ENCODE results near the gene RFC4. TPM values are rescaled to one million over a fixed set of nuclear protein-coding genes. Genes with fewer than 3 reads are reported as not detected.

Gene RFC4
- polyA plus RNA-seq, 3 donors = 3.9 to 6.2 (median 4.6) TPM

GRCh38 chr3:186787642-186788481 lies 18.4 kb downstream of the RFC4 start:
- intact Hi-C loops (cut with micrococcal nuclease) = loop anchor here in 1 of 2 donors (10.0 kb wide), 3 partner anchors 213 to 853 kb away; partner anchors contain the start of genes DNAJB11, RPL39L and TRA2B
- H3K36me3 Mint-ChIP-seq = peaks cover 53 to 63% of the 10 kb centered on the region in 2 donors
- Histone ChIP-seq H3K4me3 (replicated peaks in 1 of 3; ENCODE audit: low read depth in 2 of 3, low read length in 3 of 3) (no peak overlapping the region), H3K27me3 (ENCODE audit: control insufficient read depth in 2 of 2, insufficient read depth in 2 of 2, low read length in 2 of 2) (no peaks in the 10 kb centered on the region), H3K9me3 (replicated peaks in 1 of 2; ENCODE audit: control insufficient read depth in 1 of 2, insufficient read depth in 1 of 2, low read length in 2 of 2) (no peaks in the 10 kb centered on the region), H3K79me2 (ENCODE audit: insufficient read depth, low read length) (peaks cover 54% of the 10 kb centered on the region), H3K4me2 (replicated peaks; ENCODE audit: extremely low read depth, low read length, poor library complexity, severe bottlenecking) (no peak overlapping the region), H2AFZ (ENCODE audit: insufficient read depth, low read depth, low read length, poor library complexity, severe bottlenecking) (no peak overlapping the region), H4K20me1 (ENCODE audit: insufficient read depth, low read length) (peaks cover 72% of the 10 kb centered on the region), H3K36me3 (replicated peaks in 1 of 2; ENCODE audit: control insufficient read depth in 1 of 2, insufficient read depth in 2 of 2, low read length in 2 of 2) (peaks cover 53 to 63% of the 10 kb centered on the region in 2 donors), H3K27ac (ENCODE audit: low read depth in 1 of 2, low read length in 2 of 2) (no peak overlapping the region), H3K4me1 (ENCODE audit: control insufficient read depth in 1 of 2, insufficient read depth in 2 of 2, low read length in 2 of 2) (peaks cover 15 to 32% of the 10 kb centered on the region in 2 donors), H3K9ac (ENCODE audit: insufficient read depth, low read length, poor library complexity, severe bottlenecking) (no peak overlapping the region)
- 81% methylated on average over 8 of the region's 15 CpGs for WGBS (ENCODE audit: insufficient coverage)
- H3K4me1 Mint-ChIP-seq = peaks cover 33% of the 10 kb centered on the region
- H3K9me3 Mint-ChIP-seq = peaks cover 0 to 5% (median 0%) of the 10 kb centered on the region in 7 donors
- no peak for DNase-seq
- H3K4me3 Mint-ChIP-seq = no peak overlapping the region
- H3K27me3 Mint-ChIP-seq (ENCODE audit: low read depth in 3 of 3) = no peaks in the 10 kb centered on the region
- H3K27ac Mint-ChIP-seq = peak overlapping the region in 1 of 7 donors; percentile 13
- TF ChIP-seq, protein P1, sequence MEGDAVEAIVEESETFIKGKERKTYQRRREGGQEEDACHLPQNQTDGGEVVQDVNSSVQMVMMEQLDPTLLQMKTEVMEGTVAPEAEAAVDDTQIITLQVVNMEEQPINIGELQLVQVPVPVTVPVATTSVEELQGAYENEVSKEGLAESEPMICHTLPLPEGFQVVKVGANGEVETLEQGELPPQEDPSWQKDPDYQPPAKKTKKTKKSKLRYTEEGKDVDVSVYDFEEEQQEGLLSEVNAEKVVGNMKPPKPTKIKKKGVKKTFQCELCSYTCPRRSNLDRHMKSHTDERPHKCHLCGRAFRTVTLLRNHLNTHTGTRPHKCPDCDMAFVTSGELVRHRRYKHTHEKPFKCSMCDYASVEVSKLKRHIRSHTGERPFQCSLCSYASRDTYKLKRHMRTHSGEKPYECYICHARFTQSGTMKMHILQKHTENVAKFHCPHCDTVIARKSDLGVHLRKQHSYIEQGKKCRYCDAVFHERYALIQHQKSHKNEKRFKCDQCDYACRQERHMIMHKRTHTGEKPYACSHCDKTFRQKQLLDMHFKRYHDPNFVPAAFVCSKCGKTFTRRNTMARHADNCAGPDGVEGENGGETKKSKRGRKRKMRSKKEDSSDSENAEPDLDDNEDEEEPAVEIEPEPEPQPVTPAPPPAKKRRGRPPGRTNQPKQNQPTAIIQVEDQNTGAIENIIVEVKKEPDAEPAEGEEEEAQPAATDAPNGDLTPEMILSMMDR (IDR thresholded peaks at IDR 0.05) = no peak

DNA sequence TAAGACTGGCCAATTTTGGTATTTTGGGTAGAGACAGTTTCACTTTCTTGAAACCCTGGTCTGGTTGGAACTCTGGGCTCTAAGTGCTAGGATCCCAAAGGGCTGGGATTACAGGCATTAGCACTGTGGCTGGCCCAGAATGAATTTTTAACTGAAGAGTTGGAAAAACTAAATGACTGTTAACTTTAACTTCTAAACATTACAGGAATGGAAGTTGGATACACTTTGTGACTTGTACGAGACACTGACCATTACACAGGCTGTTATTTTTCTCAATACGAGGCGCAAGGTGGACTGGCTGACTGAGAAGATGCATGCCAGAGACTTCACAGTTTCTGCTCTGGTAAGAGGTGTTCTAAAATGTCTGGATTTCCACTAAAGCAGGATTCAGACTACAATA lies 19.4 kb downstream of the RFC4 start:
- H3K79me2 ChIP-seq (ENCODE audit: insufficient read depth, low read length) = peaks cover 54% of the 10 kb centered on the region
- H4K20me1 ChIP-seq (ENCODE audit: insufficient read depth, low read length) = peaks cover 72% of the 10 kb centered on the region
- H3K9me3 Mint-ChIP-seq = peaks cover 0 to 5% (median 0%) of the 10 kb centered on the region in 7 donors
- no peak overlapping the region for H3K9ac ChIP-seq (ENCODE audit: insufficient read depth, low read length, poor library complexity, severe bottlenecking)
- no peak overlapping the region for H2AFZ ChIP-seq (ENCODE audit: insufficient read depth, low read depth, low read length, poor library complexity, severe bottlenecking)
- DNase-seq = no peak
- TF ChIP-seq, protein P1 (IDR thresholded peaks at IDR 0.05) = no peak
- H3K4me1 Mint-ChIP-seq = peaks cover 37% of the 10 kb centered on the region
- H3K36me3 Mint-ChIP-seq = peaks cover 53 to 63% of the 10 kb centered on the region in 2 donors
- H3K9me3 ChIP-seq (replicated peaks in 1 of 2; ENCODE audit: control insufficient read depth in 1 of 2, insufficient read depth in 1 of 2, low read length in 2 of 2) = no peaks in the 10 kb centered on the region
- intact Hi-C loops (cut with micrococcal nuclease) = loop anchor here in 1 of 2 donors (10.0 kb wide), 3 partner anchors 212 to 852 kb away; partner anchors contain the start of genes DNAJB11, RPL39L and TRA2B
- no peaks in the 10 kb centered on the region for H3K27me3 ChIP-seq (ENCODE audit: control insufficient read depth in 2 of 2, insufficient read depth in 2 of 2, low read length in 2 of 2)
- no peaks in the 10 kb centered on the region for H3K27me3 Mint-ChIP-seq (ENCODE audit: low read depth in 3 of 3)
- no peak overlapping the region for H3K27ac ChIP-seq (ENCODE audit: low read depth in 1 of 2, low read length in 2 of 2)
- H3K36me3 ChIP-seq (replicated peaks in 1 of 2; ENCODE audit: control insufficient read depth in 1 of 2, insufficient read depth in 2 of 2, low read length in 2 of 2) = peaks cover 53 to 63% of the 10 kb centered on the region in 2 donors
- no peak overlapping the region for H3K4me2 ChIP-seq (replicated peaks; ENCODE audit: extremely low read depth, low read length, poor library complexity, severe bottlenecking)
- no peak overlapping the region for H3K4me3 ChIP-seq (replicated peaks in 1 of 3; ENCODE audit: low read depth in 2 of 3, low read length in 3 of 3)
- no peak overlapping the region for H3K4me3 Mint-ChIP-seq
- peak overlapping the region in 2 of 7 donors; percentile 54 to 60 for H3K27ac Mint-ChIP-seq
- peaks cover 20 to 39% of the 10 kb centered on the region in 2 donors for H3K4me1 ChIP-seq (ENCODE audit: control insufficient read depth in 1 of 2, insufficient read depth in 2 of 2, low read length in 2 of 2)
- WGBS (ENCODE audit: insufficient coverage) = no CpG with 5 or more reads among the region's 3 CpGs

Measured in CD14-positive monocyte (primary cell).